SJSA1 (cell line): ENCODE data around the gene GAP43. TPM values are rescaled to one million over a fixed set of nuclear protein-coding genes. Genes with fewer than 3 reads are reported as not detected.
"Not testable (repeated sequence)": the region's sequence is repeated elsewhere in the genome, so short reads cannot be mapped to it uniquely, and the experiment has no call there.

Experiments
- DNase-seq, 2 experiments: peaks; one replicate each; pipeline ENCODE4 v3.0.0-alpha.2; 2015 to 2020; ENCODE audit warnings: low spot score in 2 of 2, low read depth in 1 of 2
- H3K27ac ChIP-seq: fragments of 250-450 bp; sonication (Bioruptor Pico); 2 replicates; pipeline ENCODE4 v1.5.1; 2020; ENCODE audit warnings: mild to moderate bottlenecking, moderate library complexity
- H3K27me3 ChIP-seq: fragments of 250-450 bp; sonication (Bioruptor Pico); replicated peaks from 2 replicates; pipeline ENCODE4 v1.5.1; 2020; ENCODE audit warnings: mild to moderate bottlenecking, moderate library complexity
- H3K36me3 ChIP-seq: fragments of 250-450 bp; sonication (Bioruptor Pico); 2 replicates; pipeline ENCODE4 v1.5.1; 2020; ENCODE audit warnings: mild to moderate bottlenecking
- H3K4me1 ChIP-seq: fragments of 250-450 bp; sonication (Bioruptor Pico); replicated peaks from 2 replicates; pipeline ENCODE4 v1.6.1; 2021; ENCODE audit warnings: mild to moderate bottlenecking
- H3K4me3 ChIP-seq: fragments of 250-450 bp; sonication (Bioruptor Pico); 2 replicates; pipeline ENCODE4 v1.5.1; 2020; ENCODE audit warnings: mild to moderate bottlenecking
- H3K9me3 ChIP-seq: fragments of 250-450 bp; sonication (Bioruptor Pico); replicated peaks from 2 replicates; pipeline ENCODE4 v1.5.1; 2020; ENCODE audit warnings: mild to moderate bottlenecking
- total RNA-seq: library from RNA; depleted of rRNA; stranded (reverse); fragments of >200 nt; shearing (Covaris generic); gene quantifications from 2 replicates; pipeline ENCODE4 v1.2.3, GENCODE V29; 2014

GAP43 gene
- total RNA-seq, 1 experiment from 2014 or later: not detected

DNA sequence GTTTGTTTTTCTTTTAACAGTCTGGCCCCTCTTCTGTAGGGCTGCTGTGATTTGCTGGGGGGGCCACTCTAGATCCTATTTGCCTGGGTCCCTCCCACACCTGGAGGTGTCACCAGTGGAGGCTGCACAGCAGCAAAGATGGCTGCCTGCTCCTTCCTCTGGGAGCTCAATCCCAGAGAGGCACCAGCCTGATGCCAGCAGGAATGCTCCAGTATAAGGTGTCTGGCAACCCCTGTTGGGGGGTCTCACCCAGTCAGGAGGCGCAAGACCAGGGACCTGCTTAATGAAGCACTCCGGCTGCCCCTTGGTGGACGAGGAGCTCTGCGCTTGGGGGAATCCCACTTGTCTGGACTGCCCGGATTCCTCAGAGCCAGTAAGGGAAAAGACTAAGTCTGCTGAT lies 118.3 kb downstream of the GAP43 start:
- Histone ChIP-seq H3K4me3 (no peak overlapping the region), H3K27ac (no peak overlapping the region), H3K9me3 (peaks cover 3% of the 10 kb centered on the region; the same call in 1 of the 2 replicates), H3K4me1 (no peaks in the 10 kb centered on the region), H3K36me3 (no peaks in the 10 kb centered on the region), H3K27me3 (no peaks in the 10 kb centered on the region)
- no peak for DNase-seq

DNA sequence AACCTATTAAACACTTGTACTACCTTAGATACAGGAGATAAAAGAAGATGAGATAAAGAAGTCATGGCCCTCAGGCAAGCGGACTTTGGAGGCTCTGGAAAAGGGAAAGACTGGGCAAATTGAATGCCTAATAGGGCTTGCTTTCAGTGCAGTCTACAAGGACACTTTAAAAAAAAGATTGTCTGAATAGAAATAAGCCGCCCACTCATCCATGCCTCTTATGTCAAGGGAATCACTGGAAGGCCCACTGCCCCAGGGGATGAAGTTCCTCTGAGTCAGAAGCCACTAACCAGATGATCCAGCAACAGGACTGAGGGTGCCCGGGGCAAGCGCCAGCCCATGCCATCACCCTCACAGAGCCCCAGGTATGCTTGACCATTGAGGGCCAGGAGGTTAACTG lies 121.2 kb downstream of the GAP43 start:
- H3K4me1 ChIP-seq, H3K4me3 ChIP-seq, H3K27ac ChIP-seq, H3K36me3 ChIP-seq, DNase-seq, H3K27me3 ChIP-seq, H3K9me3 ChIP-seq: not testable (repeated sequence)

DNA sequence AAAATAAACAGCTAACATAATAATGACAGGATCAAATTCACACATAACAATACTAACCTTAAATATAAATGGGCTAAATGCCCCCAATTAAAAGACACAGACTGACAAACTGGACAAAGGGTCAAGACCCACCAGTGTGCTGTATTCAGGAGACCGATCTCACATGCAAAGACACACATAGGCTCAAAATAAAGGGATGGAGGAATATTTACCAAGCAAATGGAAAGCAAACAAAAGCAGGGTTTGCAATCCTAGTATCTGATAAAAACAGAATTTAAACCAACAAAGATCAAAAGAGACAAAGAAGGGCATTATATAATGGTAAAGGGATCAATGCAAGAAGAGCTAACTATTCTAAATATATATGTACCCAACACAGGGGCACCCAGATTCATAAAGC lies 129.7 kb downstream of the GAP43 start:
- not testable (repeated sequence) for H3K4me1 ChIP-seq, H3K4me3 ChIP-seq, H3K9me3 ChIP-seq, H3K36me3 ChIP-seq, H3K27me3 ChIP-seq, H3K27ac ChIP-seq, DNase-seq

DNA sequence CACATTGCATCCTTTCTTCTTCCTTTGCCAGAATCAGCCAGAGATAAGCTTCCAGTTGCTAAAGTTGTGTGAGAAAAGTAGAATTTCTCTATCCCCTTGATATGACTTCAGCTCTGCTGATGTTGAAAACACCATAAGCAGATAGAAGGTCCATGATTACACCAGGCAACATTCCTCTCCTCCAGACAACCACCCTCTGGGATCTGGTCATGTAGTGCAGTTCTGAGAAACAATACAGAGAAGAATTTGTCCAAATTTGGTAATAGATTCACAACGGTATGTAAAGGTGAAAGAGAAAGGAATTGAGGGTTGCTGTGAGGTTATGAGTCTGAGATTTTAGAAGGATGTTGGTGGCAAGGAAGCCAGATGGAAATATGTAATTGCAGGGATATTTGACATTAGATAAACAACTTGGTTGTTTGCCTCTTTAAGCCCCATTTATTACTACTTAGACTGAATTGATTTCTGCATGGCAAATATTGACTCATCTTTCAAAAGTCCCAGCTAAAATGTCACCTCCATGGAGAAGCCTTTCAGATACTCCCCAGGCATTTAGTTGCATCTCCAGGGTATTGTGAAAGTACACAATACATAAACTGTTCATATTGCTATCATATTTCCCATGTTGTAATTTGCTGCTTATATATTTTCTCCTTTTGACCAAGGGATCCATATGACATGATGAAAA lies 134.9 kb downstream of the GAP43 start:
- no peaks in the 10 kb centered on the region for H3K9me3 ChIP-seq
- H3K36me3 ChIP-seq: no peaks in the 10 kb centered on the region
- no peaks in the 10 kb centered on the region for H3K4me1 ChIP-seq
- no peak overlapping the region for H3K27ac ChIP-seq
- H3K27me3 ChIP-seq: no peaks in the 10 kb centered on the region
- no peak overlapping the region for H3K4me3 ChIP-seq
- DNase-seq: no peak

DNA sequence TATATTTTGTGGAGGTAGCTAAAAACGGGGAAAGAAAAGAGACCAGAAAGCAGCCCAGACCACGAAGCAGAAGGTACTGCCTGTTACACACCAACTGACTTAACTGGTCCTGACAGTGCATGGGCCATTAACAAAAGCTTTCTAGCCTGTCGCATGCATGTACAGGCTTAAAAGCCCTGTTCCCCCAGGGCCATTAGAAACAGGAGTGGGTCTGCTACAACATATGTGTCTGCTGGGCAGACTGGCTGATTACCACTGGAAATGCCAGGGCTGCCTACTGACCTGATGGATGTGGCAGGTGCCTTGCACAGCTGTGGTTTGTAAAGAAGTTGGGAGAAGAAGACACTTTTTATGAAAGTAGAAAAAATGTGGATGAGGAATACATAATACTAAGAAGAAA lies 137.4 kb downstream of the GAP43 start:
- Histone ChIP-seq H3K4me3 (no peak overlapping the region), H3K9me3 (no peaks in the 10 kb centered on the region), H3K27ac (no peak overlapping the region), H3K27me3 (no peaks in the 10 kb centered on the region), H3K4me1 (no peaks in the 10 kb centered on the region; the same call in 1 of the 2 replicates), H3K36me3 (no peaks in the 10 kb centered on the region)
- no peak for DNase-seq

DNA sequence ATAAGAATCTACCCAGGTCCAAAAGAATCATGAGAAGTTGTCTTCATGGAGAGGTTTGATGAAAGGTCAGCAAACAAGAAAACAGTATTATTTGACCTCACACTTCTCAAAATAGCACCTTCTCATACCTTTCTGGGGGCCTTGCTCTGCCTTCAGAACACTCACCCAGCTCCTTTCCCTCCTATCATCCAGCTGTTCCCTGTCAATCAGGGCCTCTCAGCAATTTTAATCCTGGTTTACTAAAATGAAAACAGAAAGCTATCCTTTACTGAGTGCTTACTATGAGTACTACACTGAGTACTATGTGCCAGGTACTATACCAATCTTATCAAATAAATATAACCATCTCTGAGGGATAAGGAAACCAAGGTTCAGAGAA lies 138.6 kb downstream of the GAP43 start:
- no peak overlapping the region for H3K27ac ChIP-seq

DNA sequence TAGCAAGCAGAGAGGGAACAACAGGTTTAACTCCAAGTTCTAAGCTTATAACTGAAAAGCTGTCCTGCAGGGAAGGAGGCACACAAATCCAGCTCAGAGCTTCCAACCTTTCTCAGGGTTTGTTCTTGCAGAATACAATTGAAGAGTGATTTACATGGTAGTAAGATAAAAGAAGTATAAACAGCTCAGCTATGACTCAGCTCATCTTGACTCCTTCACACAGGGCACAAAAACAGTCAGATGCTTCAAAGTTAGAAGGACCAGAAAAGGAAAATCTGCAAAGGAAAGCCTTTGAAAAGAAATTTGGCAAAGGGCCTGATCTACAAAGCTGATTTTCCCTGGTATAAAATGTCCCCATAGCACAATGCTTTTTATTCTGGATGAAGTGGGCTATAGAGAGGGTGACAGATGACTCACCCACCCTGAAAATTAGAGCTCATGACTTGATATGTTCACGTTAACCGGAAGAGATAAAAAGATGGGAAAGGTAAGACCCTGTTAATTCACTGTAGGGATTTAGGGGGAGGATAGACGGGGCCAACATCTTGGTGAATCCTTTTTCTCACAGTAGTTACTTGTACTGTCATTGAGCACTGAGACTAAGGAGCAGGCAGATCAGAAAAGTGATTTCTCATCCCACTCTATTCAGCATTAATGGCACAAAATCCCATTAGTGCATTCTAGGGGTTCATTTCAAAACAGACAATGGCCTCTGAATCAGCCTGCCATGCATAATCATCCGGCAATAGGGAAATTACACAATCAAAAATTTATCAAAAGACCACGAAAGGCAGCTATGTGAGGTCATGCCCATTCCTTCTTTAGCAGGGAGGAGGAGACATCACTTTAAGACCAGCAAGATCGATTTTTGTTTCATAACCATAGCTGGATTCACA lies 143.5 kb downstream of the GAP43 start:
- Histone ChIP-seq H3K27ac (no peak overlapping the region), H3K9me3 (no peaks in the 10 kb centered on the region), H3K4me3 (no peak overlapping the region), H3K27me3 (no peaks in the 10 kb centered on the region), H3K4me1 (peaks cover 12% of the 10 kb centered on the region), H3K36me3 (no peaks in the 10 kb centered on the region)
- DNase-seq: peak in 1 of 2 experiments; percentile 56

More for the DNA sequence above, 138.6 kb downstream of the GAP43 start:
- Histone ChIP-seq H3K36me3 (no peaks in the 10 kb centered on the region), H3K4me3 (no peak overlapping the region), H3K9me3 (no peaks in the 10 kb centered on the region), H3K4me1 (peaks cover 9% of the 10 kb centered on the region), H3K27me3 (no peaks in the 10 kb centered on the region)
- no peak for DNase-seq

DNA sequence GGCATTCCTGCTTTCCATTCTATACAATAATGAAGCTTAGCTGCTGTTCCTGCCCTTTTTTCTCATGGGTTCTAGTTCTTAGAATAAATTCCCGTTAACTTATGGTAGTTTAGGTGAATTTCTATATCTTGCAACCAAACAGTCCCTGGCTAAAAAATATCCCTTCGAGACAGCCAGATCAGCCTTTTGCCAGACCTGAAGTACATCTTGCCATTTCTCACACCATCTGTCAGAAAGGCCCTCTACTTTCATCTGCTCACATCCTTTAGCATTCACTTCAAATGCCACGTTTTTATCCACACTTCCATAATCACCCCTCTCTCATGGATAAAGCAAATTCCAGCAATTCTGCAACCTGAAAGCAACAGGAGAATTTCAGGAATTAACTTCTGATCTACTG lies 145.4 kb downstream of the GAP43 start:
- Histone ChIP-seq H3K27ac (no peak overlapping the region), H3K9me3 (no peaks in the 10 kb centered on the region), H3K36me3 (no peaks in the 10 kb centered on the region)

More for the DNA sequence above, 145.4 kb downstream of the GAP43 start:
- Histone ChIP-seq H3K4me3 (no peak overlapping the region), H3K27me3 (no peaks in the 10 kb centered on the region), H3K4me1 (peaks cover 12% of the 10 kb centered on the region)
- no peak for DNase-seq
